GOT3 (cell line): ENCODE data around the gene CAND1.

Experiments used
- DNase-seq: peaks from one replicate; lab custom pipeline; 2025; ENCODE audit warnings: mixed read lengths; lab: John Stamatoyannopoulos, UW

The CAND1 gene

GRCh38 chr12:67280572-67280971 lies 11.4 kb downstream of the CAND1 start:
- DNase-seq, result no peak

GRCh38 chr12:67284561-67284960 lies 15.4 kb downstream of the CAND1 start:
- no peak for DNase-seq

- DNase-seq, result no peak
These were observed 17.1 kb downstream of the CAND1 start for GRCh38 chr12:67286257-67286656.

- no peak for DNase-seq
These were observed 18.2 kb downstream of the CAND1 start for GRCh38 chr12:67287311-67287710.

- no peak for DNase-seq
These were observed 19.4 kb downstream of the CAND1 start for GRCh38 chr12:67288561-67288960.

- DNase-seq, result no peak
These were observed 21.2 kb downstream of the CAND1 start for GRCh38 chr12:67290378-67290777.

- DNase-seq, result no peak
These were observed 30.4 kb downstream of the CAND1 start for GRCh38 chr12:67299526-67299925.

GRCh38 chr12:67299926-67300325 lies 30.8 kb downstream of the CAND1 start:
- DNase-seq, result no peak

- no peak for DNase-seq
These were observed 33.0 kb downstream of the CAND1 start for GRCh38 chr12:67302162-67302561.

GRCh38 chr12:67305544-67305943 lies 36.4 kb downstream of the CAND1 start:
- DNase-seq, result no peak

GRCh38 chr12:67306712-67307111 lies 37.6 kb downstream of the CAND1 start:
- no peak for DNase-seq

GRCh38 chr12:67315661-67316060 lies 46.5 kb downstream of the CAND1 start:
- DNase-seq, result no peak

GRCh38 chr12:67318786-67319185 lies 49.6 kb downstream of the CAND1 start:
- no peak for DNase-seq

- no peak for DNase-seq
These were observed 50.8 kb downstream of the CAND1 start for GRCh38 chr12:67319936-67320335.

GRCh38 chr12:67320614-67321295 lies 51.6 kb downstream of the CAND1 start:
- DNase-seq, result no peak

- DNase-seq, result no peak
These were observed 53.4 kb downstream of the CAND1 start for GRCh38 chr12:67322580-67322979.

GRCh38 chr12:67323007-67323406 lies 53.8 kb downstream of the CAND1 start:
- DNase-seq, result no peak

GRCh38 chr12:67326637-67327036 lies 57.5 kb downstream of the CAND1 start:
- DNase-seq, result no peak

- no peak for DNase-seq
These were observed 58.3 kb downstream of the CAND1 start for GRCh38 chr12:67327466-67327865.

GRCh38 chr12:67331123-67331522 lies 62.0 kb downstream of the CAND1 start:
- no peak for DNase-seq

- DNase-seq, result no peak
These were observed 62.7 kb downstream of the CAND1 start for GRCh38 chr12:67331828-67332227.

GRCh38 chr12:67333649-67334048 lies 64.5 kb downstream of the CAND1 start:
- no peak for DNase-seq

GRCh38 chr12:67338426-67338825 lies 69.3 kb downstream of the CAND1 start:
- DNase-seq, result no peak

- DNase-seq, result no peak
These were observed 70.4 kb downstream of the CAND1 start for GRCh38 chr12:67339530-67339929.
